Stomach (tissue), 9 donors: ENCODE results near the gene SCYL2. TPM values are rescaled to one million over a fixed set of nuclear protein-coding genes. Genes with fewer than 3 reads are reported as not detected.
"Not testable (repeated sequence)": the region's sequence is repeated elsewhere in the genome, so short reads cannot be mapped to it uniquely, and the experiment has no call there.

Experiments used
- DNase-seq, 2 donors: peaks; one replicate each; pipeline versions ENCODE4 v3.0.0 to v3.0.0-alpha.2; 2013 to 2019
- H3K27ac ChIP-seq, 5 donors: fragments of 200-600 bp in 4 of 5; sonication (generic) in 4 of 5; one replicate each; pipeline ENCODE4 v1.5.1; 2013 to 2019; ENCODE audit warnings: mild to moderate bottlenecking in 1 of 5, moderate library complexity in 1 of 5
- H3K27me3 ChIP-seq, 3 donors: fragments of 200-600 bp; sonication (generic); one replicate each; pipeline ENCODE4 v1.5.1; 2017 to 2019; ENCODE audit warnings: mixed run types in 1 of 3
- H3K36me3 ChIP-seq, 4 donors: fragments of 200-600 bp; sonication (generic); 1 replicate in 3 of 4; 2 replicates in 1 of 4; pipeline ENCODE4 v1.5.1; 2016 to 2019
- H3K4me1 ChIP-seq, 4 donors: fragments of 200-600 bp; sonication (generic); one replicate each; pipeline ENCODE4 v1.5.1; 2016 to 2019
- H3K4me3 ChIP-seq, 4 donors: fragments of 200-600 bp; sonication (generic) in 3 of 4; one replicate each; pipeline ENCODE4 v1.5.1; 2016 to 2019; ENCODE audit warnings: mild to moderate bottlenecking in 1 of 4
- H3K9me3 ChIP-seq, 4 donors: fragments of 200-600 bp; sonication (generic); one replicate each; pipeline ENCODE4 v1.5.1; 2016 to 2019
- EP300 ChIP-seq: sonication (generic); formaldehyde crosslinking; IDR thresholded peaks from one replicate; pipeline ENCODE4 v1.6.1; 2017; ENCODE audit warnings: antibody characterized with exemption
- POLR2A ChIP-seq, 4 donors: fragments of 450-650 bp; IDR thresholded peaks; one replicate each; pipeline ENCODE4 v1.6.1; 2016; ENCODE audit warnings: antibody characterized with exemption in 4 of 4, control low read depth in 2 of 4, mild to moderate bottlenecking in 1 of 4, moderate library complexity in 1 of 4
- POLR2AphosphoS5 ChIP-seq, 3 donors: sonication (generic); formaldehyde crosslinking; IDR thresholded peaks; one replicate each; pipeline ENCODE4 v1.6.1; 2016; ENCODE audit warnings: antibody characterized with exemption in 3 of 3
- WGBS, 5 donors: extraction: QIAGEN DNeasy Blood & Tissue Kit in 3 of 5; methylation state at CpG; one replicate each; pipeline versions ENCODE4 v1.1.5 to v1.1.7; 2013 to 2018; 5-methylcytosine and 5-hydroxymethylcytosine counted together
- intact Hi-C: fragments of 100-400 bp; cut with DNase I; formaldehyde crosslinking; loops from one replicate; pipeline ENCODE4 v1.15.1; 2023; ENCODE audit warnings: low total_unique reads
- polyA plus RNA-seq, 3 donors: library from polyadenylated mRNA; stranded (reverse); fragments of 200-250 nt; gene quantifications; one replicate each; pipeline ENCODE4 v1.2.3, GENCODE V29; 2013
- total RNA-seq, 5 donors: library from RNA; depleted of rRNA; stranded (reverse); fragments of >200 nt; gene quantifications; one replicate each; pipeline versions ENCODE4 v1.1.0 to v1.2.3, GENCODE V29; 2014 to 2016
- TF ChIP-seq, protein P1 (sequence below), 7 experiments: fragments of 450-650 bp in 4 of 7; fragments of 200-600 bp in 3 of 7; sonication (generic) in 3 of 7; IDR thresholded peaks; one replicate each; pipeline ENCODE4 v1.5.1; 2016 to 2019; ENCODE audit warnings: antibody characterized with exemption in 7 of 7, control low read depth in 2 of 7, mild to moderate bottlenecking in 1 of 7
- donor health status: healthy with polysubstance abuse.
- donor health status: Bipolar disorder and iron deficiency.
- donor health status: healthy.

SCYL2 gene
- total and polyA plus RNA-seq, 8 donors: 9.1 to 97.3 (median 28.7) TPM

DNA sequence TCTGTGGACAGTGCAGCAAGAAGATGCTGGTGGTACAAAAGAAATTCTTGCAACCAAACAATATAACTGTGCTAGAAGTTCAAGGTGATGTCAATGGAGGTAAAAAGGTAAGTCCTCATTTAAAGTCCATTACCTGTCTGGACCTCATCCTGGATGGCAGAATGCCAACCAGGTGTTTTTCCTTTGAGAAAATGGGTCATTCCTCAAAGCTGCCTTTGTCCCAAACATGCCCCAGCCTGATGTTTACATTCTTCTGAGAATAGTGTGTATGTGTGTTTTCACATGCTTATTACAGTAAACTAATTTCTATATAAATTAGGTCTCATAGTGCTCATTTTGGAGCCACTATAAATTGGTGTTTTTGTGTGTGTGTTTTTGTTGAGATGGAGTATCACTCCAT, 41.5 kb upstream of the SCYL2 start:
- peak in 1 of 2 donors; percentile 11 for DNase-seq
- peaks cover 14 to 55% (median 49%) of the 10 kb centered on the region in 4 donors for H3K36me3 ChIP-seq
- TF ChIP-seq, protein P1, sequence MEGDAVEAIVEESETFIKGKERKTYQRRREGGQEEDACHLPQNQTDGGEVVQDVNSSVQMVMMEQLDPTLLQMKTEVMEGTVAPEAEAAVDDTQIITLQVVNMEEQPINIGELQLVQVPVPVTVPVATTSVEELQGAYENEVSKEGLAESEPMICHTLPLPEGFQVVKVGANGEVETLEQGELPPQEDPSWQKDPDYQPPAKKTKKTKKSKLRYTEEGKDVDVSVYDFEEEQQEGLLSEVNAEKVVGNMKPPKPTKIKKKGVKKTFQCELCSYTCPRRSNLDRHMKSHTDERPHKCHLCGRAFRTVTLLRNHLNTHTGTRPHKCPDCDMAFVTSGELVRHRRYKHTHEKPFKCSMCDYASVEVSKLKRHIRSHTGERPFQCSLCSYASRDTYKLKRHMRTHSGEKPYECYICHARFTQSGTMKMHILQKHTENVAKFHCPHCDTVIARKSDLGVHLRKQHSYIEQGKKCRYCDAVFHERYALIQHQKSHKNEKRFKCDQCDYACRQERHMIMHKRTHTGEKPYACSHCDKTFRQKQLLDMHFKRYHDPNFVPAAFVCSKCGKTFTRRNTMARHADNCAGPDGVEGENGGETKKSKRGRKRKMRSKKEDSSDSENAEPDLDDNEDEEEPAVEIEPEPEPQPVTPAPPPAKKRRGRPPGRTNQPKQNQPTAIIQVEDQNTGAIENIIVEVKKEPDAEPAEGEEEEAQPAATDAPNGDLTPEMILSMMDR (IDR thresholded peaks at IDR 0.05): no peak
- TF ChIP-seq EP300 (no peak), POLR2A (IDR thresholded peaks at IDR 0.05) (no peak), POLR2AphosphoS5 (IDR thresholded peaks at IDR 0.05) (no peak)
- H3K27me3 ChIP-seq: no peaks in the 10 kb centered on the region
- no peak overlapping the region for H3K27ac ChIP-seq
- H3K9me3 ChIP-seq: no peaks in the 10 kb centered on the region
- peaks cover 0 to 4% (median 0%) of the 10 kb centered on the region in 4 donors for H3K4me1 ChIP-seq
- intact Hi-C loops: no loop called here
- no peak overlapping the region for H3K4me3 ChIP-seq

DNA sequence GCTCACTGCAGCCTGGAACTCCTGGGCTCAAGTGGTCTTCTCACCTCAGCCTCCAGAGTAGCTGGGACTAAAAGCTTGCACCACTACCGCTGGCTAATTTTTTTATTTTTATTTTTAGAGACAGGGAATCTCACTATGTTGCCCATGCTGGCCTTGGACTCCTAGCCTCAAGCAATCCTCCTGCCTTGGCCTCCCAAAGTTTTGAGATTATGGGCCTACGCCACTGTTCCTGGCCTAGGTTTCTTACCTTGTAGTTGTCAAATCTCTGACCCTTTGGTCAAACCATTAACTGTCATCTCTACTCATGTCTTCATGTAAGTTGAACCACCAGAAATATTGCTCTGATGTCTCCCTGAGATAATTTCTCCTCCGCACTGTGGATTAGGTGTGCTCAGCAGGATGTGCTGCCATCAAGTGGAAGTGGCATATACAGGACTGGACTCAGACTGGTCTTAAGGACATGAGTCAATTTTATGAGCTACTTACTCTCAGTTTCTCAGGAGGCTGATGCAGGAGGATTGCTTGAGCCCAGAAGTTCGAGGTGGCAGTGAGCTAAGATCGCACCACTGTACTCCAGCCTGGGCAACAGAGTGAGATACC, 37.8 kb upstream of the SCYL2 start:
- Histone ChIP-seq H3K4me1 (peaks cover 0 to 2% (median 1%) of the 10 kb centered on the region in 4 donors), H3K4me3 (no peak overlapping the region), H3K36me3 (peaks cover under 1 to 18% (median 18%) of the 10 kb centered on the region in 4 donors), H3K27me3 (no peaks in the 10 kb centered on the region), H3K27ac (no peak overlapping the region), H3K9me3 (no peaks in the 10 kb centered on the region)
- intact Hi-C loops: no loop called here
- 90 to 94% (median 92%) methylated on average over 5 of the region's 5 CpGs for WGBS, 5 donors
- no peak for TF ChIP-seq EP300
- TF ChIP-seq POLR2AphosphoS5 (IDR thresholded peaks at IDR 0.05): no peak
- TF ChIP-seq POLR2A (IDR thresholded peaks at IDR 0.05): no peak
- TF ChIP-seq, protein P1 (IDR thresholded peaks at IDR 0.05): no peak
- DNase-seq: peak in 1 of 2 donors; percentile 25

DNA sequence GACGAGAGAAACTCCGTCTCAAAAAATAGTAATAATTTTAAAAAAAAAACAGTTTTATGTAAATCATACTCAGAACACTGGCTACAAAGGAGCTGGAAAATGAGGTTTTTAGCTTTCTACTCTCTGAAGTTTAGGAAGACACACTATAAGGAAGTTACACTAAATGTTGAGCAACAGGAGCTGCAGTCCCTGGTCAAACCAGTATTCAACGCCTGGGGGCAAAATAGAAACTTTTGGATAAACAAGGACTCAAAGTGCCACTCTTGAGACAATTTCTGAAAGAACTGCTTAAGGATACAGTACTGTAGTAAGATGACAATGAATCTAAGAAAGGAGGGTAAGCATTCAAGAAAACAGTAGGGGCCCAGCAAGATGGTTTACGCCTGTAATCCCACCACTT, 37.1 kb upstream of the SCYL2 start:
- peak in 1 of 2 donors; percentile 7 for DNase-seq
- peaks cover 0 to 8% (median 3%) of the 10 kb centered on the region in 4 donors for H3K4me1 ChIP-seq
- H3K27me3 ChIP-seq: no peaks in the 10 kb centered on the region
- no peak for TF ChIP-seq EP300
- no peak for TF ChIP-seq POLR2A (IDR thresholded peaks at IDR 0.05)
- TF ChIP-seq, protein P1 (IDR thresholded peaks at IDR 0.05): no peak
- no peak for TF ChIP-seq POLR2AphosphoS5 (IDR thresholded peaks at IDR 0.05)
- no peak overlapping the region for H3K4me3 ChIP-seq
- 81 to 91% (median 83%) methylated on average over 4 of the region's 4 CpGs for WGBS, 5 donors
- intact Hi-C loops: no loop called here
- H3K36me3 ChIP-seq: peaks cover 0 to 11% (median 11%) of the 10 kb centered on the region in 4 donors
- H3K9me3 ChIP-seq: no peaks in the 10 kb centered on the region
- no peak overlapping the region for H3K27ac ChIP-seq

DNA sequence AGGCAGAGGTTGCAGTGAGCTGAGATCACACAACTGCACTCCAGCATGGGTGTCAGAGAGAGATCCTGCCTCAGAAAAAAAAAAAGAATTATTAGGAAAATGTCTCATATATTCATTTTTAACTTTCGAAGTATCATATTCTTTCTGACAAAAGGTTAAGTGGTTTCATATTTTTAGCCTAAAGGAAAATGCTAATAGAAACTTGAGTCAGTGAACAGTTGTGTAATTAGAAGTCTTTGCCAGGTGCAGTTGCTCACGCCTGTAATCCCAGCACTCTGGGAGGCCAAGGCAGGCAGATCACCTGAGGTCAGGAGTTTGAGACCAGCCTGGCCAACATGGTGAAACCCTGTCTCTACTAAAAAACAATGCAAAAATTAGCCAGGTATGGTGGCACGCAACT, 35.1 kb upstream of the SCYL2 start:
- 70 to 80% (median 79%) methylated on average over 3 of the region's 3 CpGs for WGBS, 5 donors
- H3K4me1 ChIP-seq, H3K4me3 ChIP-seq, H3K27ac ChIP-seq, H3K27me3 ChIP-seq, H3K9me3 ChIP-seq, DNase-seq, H3K36me3 ChIP-seq, intact Hi-C loops: not testable (repeated sequence)

DNA sequence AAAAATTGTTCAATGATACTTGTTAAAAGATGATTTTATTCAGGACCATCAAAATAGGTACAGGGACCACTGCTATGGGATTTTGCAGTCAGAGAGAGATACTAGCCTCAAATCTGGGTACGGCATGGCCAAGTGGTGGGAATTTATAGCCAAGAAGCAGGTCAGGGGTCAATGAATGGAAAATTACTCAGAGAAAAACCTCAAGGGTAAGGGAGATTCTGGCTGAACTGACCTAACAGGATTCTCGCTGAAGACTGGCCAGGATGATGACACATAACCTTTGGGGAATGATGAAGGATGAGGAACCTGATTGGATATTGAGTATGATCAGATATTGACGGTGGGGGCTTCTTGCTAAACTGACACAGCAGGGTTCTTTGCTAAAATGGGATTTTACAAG, 32.8 kb upstream of the SCYL2 start:
- Histone ChIP-seq H3K4me3 (no peak overlapping the region), H3K27me3 (no peaks in the 10 kb centered on the region), H3K36me3 (no peaks in the 10 kb centered on the region), H3K27ac (peak overlapping the region in 3 of 5 donors; percentile 1 to 62 (median 36)), H3K9me3 (no peaks in the 10 kb centered on the region), H3K4me1 (peaks cover 0 to 8% (median 3%) of the 10 kb centered on the region in 4 donors)
- peak in 1 of 2 donors; percentile 11 for DNase-seq
- TF ChIP-seq EP300: no peak
- TF ChIP-seq, protein P1 (IDR thresholded peaks at IDR 0.05): no peak
- TF ChIP-seq POLR2AphosphoS5 (IDR thresholded peaks at IDR 0.05): no peak
- TF ChIP-seq POLR2A (IDR thresholded peaks at IDR 0.05): no peak
- 29 to 39% (median 32%) methylated on average over 3 of the region's 3 CpGs for WGBS, 5 donors
- intact Hi-C loops: no loop called here
